ENCODE data around the gene SSPN. TPM values are rescaled to one million over a fixed set of nuclear protein-coding genes. Genes with fewer than 3 reads are reported as not detected.

Gene SSPN
- total RNA-seq, 1 experiment from 2014 or later: 1.8 TPM

DNA sequence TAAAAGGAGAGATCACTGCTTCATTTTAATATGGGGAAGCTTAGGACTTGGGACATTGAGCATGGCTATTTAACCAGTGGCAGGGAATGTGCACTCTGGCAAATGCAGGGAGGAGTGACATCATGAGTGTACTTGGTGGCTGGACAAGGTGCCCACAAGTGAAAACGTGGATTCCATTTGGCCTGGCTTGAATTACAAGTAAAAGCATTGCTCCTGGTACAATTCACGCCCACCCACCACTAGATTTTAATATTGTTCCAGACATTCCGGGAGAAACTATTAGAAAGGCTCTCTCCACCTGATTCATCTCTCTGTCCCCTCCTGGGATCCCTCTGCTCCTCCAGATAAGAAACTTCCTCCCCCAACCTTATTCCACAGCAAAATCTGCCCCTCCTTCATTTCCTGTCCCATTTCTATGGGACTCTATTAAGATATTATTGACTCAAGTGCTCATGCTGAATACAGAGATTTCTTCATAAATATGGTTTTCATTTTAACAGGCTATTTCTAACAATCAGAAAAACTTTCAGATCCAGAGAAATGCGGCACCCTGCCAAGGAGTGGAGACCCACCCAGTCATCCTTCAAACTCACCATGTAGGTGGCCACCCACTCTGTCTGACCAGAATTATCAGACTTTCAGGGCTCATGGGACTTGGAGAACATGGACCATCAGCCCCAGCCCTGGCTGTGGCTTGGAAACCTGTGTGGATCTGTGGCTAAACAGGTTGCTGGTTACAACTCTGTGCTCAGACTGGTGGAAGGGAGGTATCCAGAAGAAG, 43.2 kb downstream of the SSPN start (continued):
- TF ChIP-seq TCF7 (CRISPR knock-in tag; IDR thresholded peaks at IDR 0.05; ENCODE audit: low read depth): no peak
- TF ChIP-seq, protein P1, sequence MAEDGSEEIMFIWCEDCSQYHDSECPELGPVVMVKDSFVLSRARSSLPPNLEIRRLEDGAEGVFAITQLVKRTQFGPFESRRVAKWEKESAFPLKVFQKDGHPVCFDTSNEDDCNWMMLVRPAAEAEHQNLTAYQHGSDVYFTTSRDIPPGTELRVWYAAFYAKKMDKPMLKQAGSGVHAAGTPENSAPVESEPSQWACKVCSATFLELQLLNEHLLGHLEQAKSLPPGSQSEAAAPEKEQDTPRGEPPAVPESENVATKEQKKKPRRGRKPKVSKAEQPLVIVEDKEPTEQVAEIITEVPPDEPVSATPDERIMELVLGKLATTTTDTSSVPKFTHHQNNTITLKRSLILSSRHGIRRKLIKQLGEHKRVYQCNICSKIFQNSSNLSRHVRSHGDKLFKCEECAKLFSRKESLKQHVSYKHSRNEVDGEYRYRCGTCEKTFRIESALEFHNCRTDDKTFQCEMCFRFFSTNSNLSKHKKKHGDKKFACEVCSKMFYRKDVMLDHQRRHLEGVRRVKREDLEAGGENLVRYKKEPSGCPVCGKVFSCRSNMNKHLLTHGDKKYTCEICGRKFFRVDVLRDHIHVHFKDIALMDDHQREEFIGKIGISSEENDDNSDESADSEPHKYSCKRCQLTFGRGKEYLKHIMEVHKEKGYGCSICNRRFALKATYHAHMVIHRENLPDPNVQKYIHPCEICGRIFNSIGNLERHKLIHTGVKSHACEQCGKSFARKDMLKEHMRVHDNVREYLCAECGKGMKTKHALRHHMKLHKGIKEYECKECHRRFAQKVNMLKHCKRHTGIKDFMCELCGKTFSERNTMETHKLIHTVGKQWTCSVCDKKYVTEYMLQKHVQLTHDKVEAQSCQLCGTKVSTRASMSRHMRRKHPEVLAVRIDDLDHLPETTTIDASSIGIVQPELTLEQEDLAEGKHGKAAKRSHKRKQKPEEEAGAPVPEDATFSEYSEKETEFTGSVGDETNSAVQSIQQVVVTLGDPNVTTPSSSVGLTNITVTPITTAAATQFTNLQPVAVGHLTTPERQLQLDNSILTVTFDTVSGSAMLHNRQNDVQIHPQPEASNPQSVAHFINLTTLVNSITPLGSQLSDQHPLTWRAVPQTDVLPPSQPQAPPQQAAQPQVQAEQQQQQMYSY (CRISPR knock-in tag; IDR thresholded peaks at IDR 0.05): no peak

DNA sequence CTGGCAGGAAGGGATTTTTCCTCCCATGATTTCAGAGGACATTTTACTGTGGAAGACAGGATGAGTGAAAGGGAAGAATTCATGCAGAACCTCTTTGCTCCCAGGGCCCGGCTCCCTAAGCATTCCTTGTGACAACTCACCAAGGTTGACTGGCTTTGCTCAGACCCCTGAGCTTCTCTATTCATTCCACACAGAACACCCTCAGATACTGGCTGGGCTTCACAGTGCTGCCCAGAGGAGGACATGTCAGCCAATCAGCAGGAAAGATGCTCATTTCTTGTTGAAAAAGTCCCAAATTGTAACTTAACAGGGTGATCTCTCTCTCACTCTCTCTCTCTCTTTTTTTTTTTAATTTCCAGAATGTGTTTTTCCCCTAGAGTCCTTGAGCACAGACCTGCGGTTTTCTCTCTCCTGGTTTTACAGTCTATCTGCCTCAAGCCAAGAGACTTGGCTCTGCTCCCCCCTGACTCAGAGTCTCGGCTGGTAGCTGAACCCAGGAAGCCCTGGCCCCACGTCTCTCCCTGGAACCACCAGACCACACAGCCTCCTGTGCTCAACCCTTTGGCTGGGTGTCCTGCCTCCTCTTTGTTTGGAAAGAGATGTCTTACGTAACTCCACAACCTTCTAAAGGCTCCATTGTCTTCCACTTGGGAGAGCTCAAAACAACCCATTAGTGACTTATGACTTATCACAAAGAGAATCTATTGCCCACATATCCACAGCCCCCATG, 43.9 kb downstream of the SSPN start:
- H3K4me3 Mint-ChIP-seq: no peak overlapping the region
- no peak overlapping the region for H3K27ac Mint-ChIP-seq
- DNase-seq (ENCODE audit: low spot score) (no peak), ATAC-seq (no peak; the same call in 1 of the 2 replicates)
- TF ChIP-seq SP1 (CRISPR knock-in tag; conservative IDR thresholded peaks at IDR 0.05) (no peak), GRHL2 (CRISPR knock-in tag; IDR thresholded peaks at IDR 0.05; ENCODE audit: insufficient replicate concordance, severe bottlenecking) (no peak), NR1H2 (CRISPR knock-in tag; IDR thresholded peaks at IDR 0.05) (no peak)
- TF ChIP-seq, protein P2, sequence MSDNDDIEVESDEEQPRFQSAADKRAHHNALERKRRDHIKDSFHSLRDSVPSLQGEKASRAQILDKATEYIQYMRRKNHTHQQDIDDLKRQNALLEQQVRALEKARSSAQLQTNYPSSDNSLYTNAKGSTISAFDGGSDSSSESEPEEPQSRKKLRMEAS (CRISPR knock-in tag; IDR thresholded peaks at IDR 0.05): no peak
- TF ChIP-seq, protein P3, sequence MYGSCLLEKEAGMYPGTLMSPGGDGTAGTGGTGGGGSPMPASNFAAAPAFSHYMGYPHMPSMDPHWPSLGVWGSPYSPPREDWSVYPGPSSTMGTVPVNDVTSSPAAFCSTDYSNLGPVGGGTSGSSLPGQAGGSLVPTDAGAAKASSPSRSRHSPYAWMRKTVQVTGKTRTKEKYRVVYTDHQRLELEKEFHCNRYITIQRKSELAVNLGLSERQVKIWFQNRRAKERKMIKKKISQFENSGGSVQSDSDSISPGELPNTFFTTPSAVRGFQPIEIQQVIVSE (CRISPR knock-in tag; IDR thresholded peaks at IDR 0.05; ENCODE audit: borderline replicate concordance): no peak
- TF ChIP-seq, protein P4, sequence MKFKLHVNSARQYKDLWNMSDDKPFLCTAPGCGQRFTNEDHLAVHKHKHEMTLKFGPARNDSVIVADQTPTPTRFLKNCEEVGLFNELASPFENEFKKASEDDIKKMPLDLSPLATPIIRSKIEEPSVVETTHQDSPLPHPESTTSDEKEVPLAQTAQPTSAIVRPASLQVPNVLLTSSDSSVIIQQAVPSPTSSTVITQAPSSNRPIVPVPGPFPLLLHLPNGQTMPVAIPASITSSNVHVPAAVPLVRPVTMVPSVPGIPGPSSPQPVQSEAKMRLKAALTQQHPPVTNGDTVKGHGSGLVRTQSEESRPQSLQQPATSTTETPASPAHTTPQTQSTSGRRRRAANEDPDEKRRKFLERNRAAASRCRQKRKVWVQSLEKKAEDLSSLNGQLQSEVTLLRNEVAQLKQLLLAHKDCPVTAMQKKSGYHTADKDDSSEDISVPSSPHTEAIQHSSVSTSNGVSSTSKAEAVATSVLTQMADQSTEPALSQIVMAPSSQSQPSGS (CRISPR knock-in tag; IDR thresholded peaks at IDR 0.05; ENCODE audit: borderline replicate concordance, low read depth): no peak
- TF ChIP-seq, protein P5, sequence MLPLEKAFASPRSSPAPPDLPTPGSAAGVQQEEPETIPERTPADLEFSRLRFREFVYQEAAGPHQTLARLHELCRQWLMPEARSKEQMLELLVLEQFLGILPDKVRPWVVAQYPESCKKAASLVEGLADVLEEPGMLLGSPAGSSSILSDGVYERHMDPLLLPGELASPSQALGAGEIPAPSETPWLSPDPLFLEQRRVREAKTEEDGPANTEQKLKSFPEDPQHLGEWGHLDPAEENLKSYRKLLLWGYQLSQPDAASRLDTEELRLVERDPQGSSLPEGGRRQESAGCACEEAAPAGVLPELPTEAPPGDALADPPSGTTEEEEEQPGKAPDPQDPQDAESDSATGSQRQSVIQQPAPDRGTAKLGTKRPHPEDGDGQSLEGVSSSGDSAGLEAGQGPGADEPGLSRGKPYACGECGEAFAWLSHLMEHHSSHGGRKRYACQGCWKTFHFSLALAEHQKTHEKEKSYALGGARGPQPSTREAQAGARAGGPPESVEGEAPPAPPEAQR (CRISPR knock-in tag; IDR thresholded peaks at IDR 0.05): no peak
- peaks cover 5% of the 10 kb centered on the region; the same call in 1 of the 2 replicates for H3K4me1 Mint-ChIP-seq
- ChIA-PET CTCF (no interaction called here), POLR2A (interaction anchor here (0.5 kb wide), 1 partner anchor 766 kb away, joined by 4 read pairs; no protein-coding TSS in a partner anchor)
- no peaks in the 10 kb centered on the region for H3K36me3 Mint-ChIP-seq
- H3K9me3 Mint-ChIP-seq: peaks cover 8% of the 10 kb centered on the region; the same call in 1 of the 2 replicates
- no peaks in the 10 kb centered on the region for H3K27me3 Mint-ChIP-seq (ENCODE audit: low read depth)

DNA sequence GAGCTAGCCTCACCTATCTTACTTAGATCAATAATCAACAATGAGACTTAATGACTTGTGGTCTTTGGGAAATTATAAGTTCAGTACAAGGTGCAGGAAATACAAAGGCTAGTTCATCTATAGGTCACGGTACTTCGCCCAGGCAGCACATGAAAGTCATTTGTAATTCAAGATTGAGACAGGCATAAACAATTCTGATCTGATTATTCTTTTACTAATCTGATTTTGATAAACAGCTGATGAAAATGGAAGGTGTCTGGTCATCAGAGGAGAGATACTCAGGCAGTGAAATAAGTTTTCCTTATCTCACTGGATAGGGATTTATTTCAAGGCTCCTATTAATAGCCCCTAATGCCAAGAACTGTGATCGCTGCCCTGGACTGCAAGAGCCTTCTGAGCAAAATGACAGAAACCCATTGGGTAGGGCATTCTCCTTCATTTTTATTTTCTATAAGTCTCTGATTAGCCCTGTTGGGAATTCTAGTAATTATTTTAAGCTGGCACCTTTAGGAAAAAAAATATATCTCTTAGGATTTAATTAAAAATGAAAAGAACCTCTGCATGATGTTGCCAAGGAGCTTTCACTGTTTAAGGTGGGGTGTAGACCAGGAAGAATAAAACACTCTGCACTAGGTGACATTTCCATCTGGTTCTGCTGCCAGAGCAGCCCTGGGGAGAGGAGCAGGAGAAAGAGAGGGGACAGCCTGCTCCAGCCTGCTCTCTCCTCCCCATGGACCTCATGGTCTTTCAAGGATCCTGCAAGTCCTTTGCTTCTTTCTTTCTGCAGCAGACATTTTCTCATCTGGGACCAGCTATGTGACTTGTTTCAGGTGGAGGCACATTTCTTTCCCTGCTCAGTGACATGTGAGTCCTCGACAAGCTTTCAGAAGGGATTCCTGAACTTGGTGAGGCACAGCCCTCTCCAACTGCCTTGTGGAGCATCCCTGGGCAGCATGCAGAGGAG, 44.8 kb downstream of the SSPN start:
- H3K4me3 Mint-ChIP-seq: no peak overlapping the region
- no peak overlapping the region for H3K27ac Mint-ChIP-seq
- CTCF ChIA-PET: no interaction called here
- POLR2A ChIA-PET: interaction anchor here (0.5 kb wide), 1 partner anchor 766 kb away, joined by 4 read pairs; no protein-coding TSS in a partner anchor
- ATAC-seq: no peak
- peaks cover 8% of the 10 kb centered on the region; the same call in 1 of the 2 replicates for H3K9me3 Mint-ChIP-seq
- H3K4me1 Mint-ChIP-seq: peaks cover 5% of the 10 kb centered on the region; the same call in 1 of the 2 replicates
- H3K27me3 Mint-ChIP-seq (ENCODE audit: low read depth): no peaks in the 10 kb centered on the region
- H3K36me3 Mint-ChIP-seq: no peaks in the 10 kb centered on the region
- DNase-seq (ENCODE audit: low spot score): no peak
- TF ChIP-seq GRHL2 (CRISPR knock-in tag; IDR thresholded peaks at IDR 0.05; ENCODE audit: insufficient replicate concordance, severe bottlenecking): no peak
- TF ChIP-seq ZNF671 (CRISPR knock-in tag; IDR thresholded peaks at IDR 0.05): no peak
- TF ChIP-seq, protein P6, sequence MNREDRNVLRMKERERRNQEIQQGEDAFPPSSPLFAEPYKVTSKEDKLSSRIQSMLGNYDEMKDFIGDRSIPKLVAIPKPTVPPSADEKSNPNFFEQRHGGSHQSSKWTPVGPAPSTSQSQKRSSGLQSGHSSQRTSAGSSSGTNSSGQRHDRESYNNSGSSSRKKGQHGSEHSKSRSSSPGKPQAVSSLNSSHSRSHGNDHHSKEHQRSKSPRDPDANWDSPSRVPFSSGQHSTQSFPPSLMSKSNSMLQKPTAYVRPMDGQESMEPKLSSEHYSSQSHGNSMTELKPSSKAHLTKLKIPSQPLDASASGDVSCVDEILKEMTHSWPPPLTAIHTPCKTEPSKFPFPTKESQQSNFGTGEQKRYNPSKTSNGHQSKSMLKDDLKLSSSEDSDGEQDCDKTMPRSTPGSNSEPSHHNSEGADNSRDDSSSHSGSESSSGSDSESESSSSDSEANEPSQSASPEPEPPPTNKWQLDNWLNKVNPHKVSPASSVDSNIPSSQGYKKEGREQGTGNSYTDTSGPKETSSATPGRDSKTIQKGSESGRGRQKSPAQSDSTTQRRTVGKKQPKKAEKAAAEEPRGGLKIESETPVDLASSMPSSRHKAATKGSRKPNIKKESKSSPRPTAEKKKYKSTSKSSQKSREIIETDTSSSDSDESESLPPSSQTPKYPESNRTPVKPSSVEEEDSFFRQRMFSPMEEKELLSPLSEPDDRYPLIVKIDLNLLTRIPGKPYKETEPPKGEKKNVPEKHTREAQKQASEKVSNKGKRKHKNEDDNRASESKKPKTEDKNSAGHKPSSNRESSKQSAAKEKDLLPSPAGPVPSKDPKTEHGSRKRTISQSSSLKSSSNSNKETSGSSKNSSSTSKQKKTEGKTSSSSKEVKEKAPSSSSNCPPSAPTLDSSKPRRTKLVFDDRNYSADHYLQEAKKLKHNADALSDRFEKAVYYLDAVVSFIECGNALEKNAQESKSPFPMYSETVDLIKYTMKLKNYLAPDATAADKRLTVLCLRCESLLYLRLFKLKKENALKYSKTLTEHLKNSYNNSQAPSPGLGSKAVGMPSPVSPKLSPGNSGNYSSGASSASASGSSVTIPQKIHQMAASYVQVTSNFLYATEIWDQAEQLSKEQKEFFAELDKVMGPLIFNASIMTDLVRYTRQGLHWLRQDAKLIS (CRISPR knock-in tag; IDR thresholded peaks at IDR 0.05; ENCODE audit: borderline replicate concordance): no peak
- TF ChIP-seq CREM (CRISPR knock-in tag; IDR thresholded peaks at IDR 0.05): no peak
- no peak for TF ChIP-seq ZNF121 (CRISPR knock-in tag; IDR thresholded peaks at IDR 0.05)
- TF ChIP-seq EMX1 (CRISPR knock-in tag; IDR thresholded peaks at IDR 0.05): no peak
- TF ChIP-seq FOXJ3 (CRISPR knock-in tag; IDR thresholded peaks at IDR 0.05; ENCODE audit: borderline replicate concordance): no peak
- TF ChIP-seq FOXP1 (CRISPR knock-in tag; IDR thresholded peaks at IDR 0.05; ENCODE audit: borderline replicate concordance): no peak
